NCI-H1436 treated with DMSO at 0.1 percent for 48 hours (cell line): ENCODE results near the gene KIRREL1.
"Not testable (repeated sequence)": the region's sequence is repeated elsewhere in the genome, so short reads cannot be mapped to it uniquely, and the experiment has no call there.

Source experiments
- DNase-seq: peaks from one replicate; lab custom pipeline; 2025; lab: John Stamatoyannopoulos, UW

The KIRREL1 gene

DNA sequence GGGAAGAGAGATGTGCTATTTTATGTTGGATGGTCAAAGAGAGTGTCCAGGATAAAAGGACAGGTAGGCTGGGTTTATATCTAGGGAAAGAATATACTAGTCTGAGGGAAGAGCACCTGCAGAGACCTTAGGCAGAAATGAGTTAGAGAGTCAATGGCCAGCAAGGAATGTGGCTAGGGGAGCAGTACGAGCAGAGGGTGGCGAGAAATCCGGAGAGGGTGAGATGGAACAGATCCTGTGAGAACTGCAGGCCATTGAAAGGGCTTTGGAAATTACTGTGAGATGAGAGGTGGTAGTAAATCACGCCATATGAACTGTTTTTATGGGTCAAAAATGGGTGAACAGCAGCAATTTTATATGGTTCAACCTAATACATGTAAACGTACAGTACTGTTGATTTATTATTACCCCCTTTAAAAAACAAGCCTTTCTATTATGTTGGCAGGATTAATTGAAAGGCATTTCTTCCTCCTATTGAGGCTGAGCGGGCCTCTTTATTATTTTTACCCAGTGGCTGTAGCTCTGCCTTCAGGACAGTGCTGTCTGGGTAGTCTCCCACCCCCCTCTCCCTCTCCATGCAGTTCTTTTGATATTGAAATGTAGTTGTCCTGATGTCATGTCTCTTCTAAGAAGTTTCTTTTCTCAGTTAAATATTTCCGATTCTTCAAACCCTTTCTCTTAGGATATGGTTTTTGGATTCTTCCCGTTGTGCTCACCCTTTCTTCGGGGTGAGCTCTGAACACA, 112.1 kb downstream of the KIRREL1 start:
- no peak for DNase-seq

- DNase-seq, result no peak
Measured at GRCh38 chr1:158107916-158108315, 114.5 kb downstream of the KIRREL1 start.

GRCh38 chr1:158112994-158113758, 119.7 kb downstream of the KIRREL1 start:
- DNase-seq, result no peak

GRCh38 chr1:158113759-158114127, 120.3 kb downstream of the KIRREL1 start:
- DNase-seq, result no peak

DNA sequence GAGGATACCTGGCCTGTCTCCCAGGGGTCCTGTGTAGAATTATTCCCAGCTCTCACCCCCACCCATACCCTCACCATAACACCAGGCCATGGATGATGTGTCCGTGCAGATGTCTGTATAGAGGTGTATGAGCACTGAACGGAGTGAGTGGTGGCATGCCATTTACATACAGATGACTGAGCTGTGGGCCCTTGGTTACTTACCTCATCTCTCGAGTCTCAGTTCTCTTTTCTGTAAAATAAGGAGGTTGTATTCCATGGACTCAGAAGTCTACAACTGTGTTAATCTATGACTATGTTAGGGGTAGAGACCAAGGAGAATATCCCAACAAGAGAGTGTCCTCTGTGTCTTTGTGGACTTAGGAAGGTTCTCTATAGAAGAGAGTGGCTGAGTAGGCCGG, 121.7 kb downstream of the KIRREL1 start:
- no peak for DNase-seq

GRCh38 chr1:158116311-158117167, 123.1 kb downstream of the KIRREL1 start:
- DNase-seq, result no peak

GRCh38 chr1:158117854-158118704, 124.6 kb downstream of the KIRREL1 start:
- DNase-seq, result no peak

- DNase-seq, result no peak
Measured at GRCh38 chr1:158118713-158119402, 125.4 kb downstream of the KIRREL1 start.

DNA sequence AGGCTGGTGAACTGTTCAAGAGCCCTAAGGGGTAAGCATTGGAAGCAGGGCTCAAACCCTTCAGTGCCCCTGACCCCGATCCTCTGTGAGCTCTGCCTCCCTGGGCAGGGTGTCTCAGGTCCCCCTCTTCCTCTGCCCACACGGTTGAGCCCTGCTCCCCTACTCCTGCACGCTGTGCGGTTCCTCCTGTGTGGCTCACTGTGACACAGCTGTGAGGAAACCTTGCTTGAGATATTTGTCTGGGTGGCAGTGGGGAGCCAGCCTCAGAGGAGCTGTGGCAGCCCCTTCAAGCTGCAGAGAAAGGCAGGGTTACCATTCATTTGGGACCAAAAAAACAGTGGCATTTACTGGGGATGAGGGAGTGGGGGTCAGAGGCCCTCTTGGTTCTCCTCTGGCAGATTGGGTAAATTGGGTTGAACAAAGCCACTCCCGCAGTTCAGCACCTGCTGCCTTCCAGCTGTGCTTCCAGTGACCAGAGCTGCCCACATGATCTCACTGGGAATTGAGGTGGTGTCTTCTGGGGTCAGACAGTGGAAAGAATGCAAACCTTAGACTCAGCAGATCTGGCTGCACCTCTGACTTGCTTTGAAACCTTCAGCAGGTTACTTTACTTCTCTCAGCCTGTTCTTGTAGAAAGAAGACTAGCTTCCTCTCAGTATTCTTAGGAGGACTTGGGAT, 126.7 kb downstream of the KIRREL1 start:
- DNase-seq, result no peak

- no peak for DNase-seq
Measured at GRCh38 chr1:158121604-158122254, 128.3 kb downstream of the KIRREL1 start.

- no peak for DNase-seq
Measured at GRCh38 chr1:158122833-158123388, 129.5 kb downstream of the KIRREL1 start.

DNA sequence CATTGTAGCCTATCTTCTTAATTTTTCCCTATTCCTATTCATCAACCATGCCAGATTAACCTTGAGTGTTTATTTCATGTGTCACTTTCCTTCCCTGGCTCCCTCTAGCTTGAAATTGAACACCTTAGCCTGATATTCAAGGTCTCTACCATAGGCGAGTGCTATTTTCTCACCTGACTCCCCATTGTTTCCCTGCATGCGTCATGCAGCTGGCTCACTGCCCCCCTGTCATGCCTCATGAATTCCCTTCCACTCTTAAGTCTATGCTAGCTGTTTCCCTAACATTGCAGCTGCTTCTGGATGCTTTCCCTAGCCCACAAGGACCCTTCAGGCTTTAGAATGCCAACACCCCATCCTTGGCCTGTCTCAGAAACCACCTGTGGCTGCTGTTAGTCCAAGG, 130.6 kb downstream of the KIRREL1 start:
- no peak for DNase-seq

DNA sequence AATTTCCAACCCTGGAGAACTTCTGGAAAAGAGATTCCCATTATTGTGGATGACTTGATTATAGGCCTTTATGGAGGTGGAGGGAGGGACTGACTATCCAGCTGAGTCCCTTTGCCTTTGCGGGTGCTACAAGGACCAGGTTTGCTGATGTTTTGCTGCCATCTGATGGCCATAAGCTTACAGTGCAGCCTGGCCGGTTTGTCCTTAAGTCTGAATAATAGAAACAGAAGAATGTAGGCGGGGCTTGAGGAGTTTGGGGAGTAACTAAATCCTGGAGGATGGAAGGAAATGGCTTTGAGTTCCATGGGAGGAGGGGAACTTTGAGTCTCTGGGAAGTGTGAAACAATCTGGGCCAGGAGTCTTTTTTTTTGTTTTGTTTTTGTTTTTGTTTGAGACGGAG, 131.6 kb downstream of the KIRREL1 start:
- no peak for DNase-seq

- DNase-seq, result no peak
Measured at GRCh38 chr1:158126425-158126824, 133.0 kb downstream of the KIRREL1 start.

DNA sequence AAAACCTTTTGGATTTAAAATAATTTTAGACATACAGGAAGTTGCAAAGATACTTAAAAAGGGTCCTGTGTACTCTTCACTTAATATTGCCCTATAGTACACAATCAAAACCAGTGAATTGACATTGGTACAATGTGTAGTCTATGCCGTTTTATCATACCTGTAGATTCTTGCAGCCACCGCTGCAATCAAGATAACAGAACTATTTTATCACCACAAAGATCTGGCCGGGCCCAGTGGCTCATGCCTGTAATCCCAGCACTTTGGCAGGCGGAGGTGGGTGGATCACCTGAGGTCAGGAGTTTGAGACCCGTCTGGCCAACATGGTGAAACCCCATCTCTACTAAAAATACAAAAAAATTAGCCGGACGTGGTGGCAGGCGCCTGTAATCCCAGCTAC, 135.1 kb downstream of the KIRREL1 start:
- DNase-seq, result not testable (repeated sequence)

- no peak for DNase-seq
Measured at GRCh38 chr1:158131217-158131616, 137.8 kb downstream of the KIRREL1 start.

DNA sequence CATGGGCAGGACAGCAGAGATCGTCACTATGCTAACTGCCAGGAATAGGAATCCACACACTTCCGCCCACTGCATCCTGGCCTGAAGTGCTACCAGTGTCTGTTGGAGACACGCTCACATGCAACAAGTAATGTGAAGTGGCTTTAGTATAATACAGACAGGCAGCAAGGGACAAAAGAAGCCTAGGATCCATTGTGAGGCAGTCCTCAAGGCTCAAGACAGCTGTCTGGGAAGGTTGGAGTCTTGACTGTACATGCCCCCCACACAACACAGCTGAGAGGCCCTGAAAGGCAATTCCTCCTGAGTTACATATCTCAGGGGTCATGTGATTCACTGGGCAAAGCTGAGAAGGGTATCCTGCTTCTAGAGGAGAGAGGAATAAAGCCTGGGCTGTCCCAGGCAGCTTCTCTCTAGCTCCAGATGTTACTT, 147.3 kb downstream of the KIRREL1 start:
- DNase-seq, result no peak

- no peak for DNase-seq
Measured at GRCh38 chr1:158145173-158145719, 151.8 kb downstream of the KIRREL1 start.

- DNase-seq, result no peak
Measured at GRCh38 chr1:158146165-158146564, 152.7 kb downstream of the KIRREL1 start.
